Mucosa of descending colon (tissue), 3 donors: ENCODE results near the gene COPE. TPM values are rescaled to one million over a fixed set of nuclear protein-coding genes. Genes with fewer than 3 reads are reported as not detected.

Source experiments
- ATAC-seq: fragments of 200-7000 bp; cut with Tn5 transposase; one replicate; pipeline ENCODE4 v1.9.1; 2020; ENCODE audit warnings: mild to moderate bottlenecking, moderate library complexity
- DNase-seq, 3 donors: peaks; one replicate each; pipeline ENCODE4 v3.0.0-alpha.2; 2020
- H3K36me3 ChIP-seq: fragments of 200-600 bp; one replicate; pipeline ENCODE4 v1.8.0; 2021; ENCODE audit warnings: low read depth, mild to moderate bottlenecking
- H3K4me1 ChIP-seq: fragments of 200-600 bp; one replicate; pipeline ENCODE4 v1.8.0; 2021; ENCODE audit warnings: low read depth, mild to moderate bottlenecking
- H3K4me3 ChIP-seq: fragments of 200-600 bp; one replicate; pipeline ENCODE4 v1.8.0; 2021; ENCODE audit warnings: mild to moderate bottlenecking
- H3K9me3 ChIP-seq: fragments of 200-600 bp; one replicate; pipeline ENCODE4 v1.8.0; 2021; ENCODE audit warnings: mild to moderate bottlenecking
- intact Hi-C, 2 donors: fragments of 100-400 bp; cut with DNase I in 1 of 2; cut with micrococcal nuclease in 1 of 2; formaldehyde crosslinking; loops; one replicate each; pipeline versions ENCODE4 v1.11.0 to v1.11.1; 2022; cut with DNase I, micrococcal nuclease
- total RNA-seq, 3 donors: library from RNA; stranded (reverse); fragmentation: NEBNext Ultra II Directional in 2 of 3; extraction: Animal tissue kit (Norgen Biotek cat#: 25700) in 2 of 3; gene quantifications; one replicate each; pipeline versions ENCODE4 v1.2.1 to v1.2.4, GENCODE V29; 2021 to 2023
- TF ChIP-seq, protein P1 (sequence below): fragments of 200-600 bp; IDR thresholded peaks from one replicate; pipeline ENCODE4 v1.8.0; 2022; ENCODE audit warnings: antibody characterized with exemption, mild to moderate bottlenecking
- donor health status: DM: no; HTN: no; CAD: no; lungs with moderate emphysema.
- donor health status: DM: no; HTN: no; CAD: no.
- donor health status: DM: no; HTN: yes; CAD: no.

Gene COPE
- total RNA-seq, 3 donors from 2014 or later = 119 to 227 (median 176) TPM

DNA sequence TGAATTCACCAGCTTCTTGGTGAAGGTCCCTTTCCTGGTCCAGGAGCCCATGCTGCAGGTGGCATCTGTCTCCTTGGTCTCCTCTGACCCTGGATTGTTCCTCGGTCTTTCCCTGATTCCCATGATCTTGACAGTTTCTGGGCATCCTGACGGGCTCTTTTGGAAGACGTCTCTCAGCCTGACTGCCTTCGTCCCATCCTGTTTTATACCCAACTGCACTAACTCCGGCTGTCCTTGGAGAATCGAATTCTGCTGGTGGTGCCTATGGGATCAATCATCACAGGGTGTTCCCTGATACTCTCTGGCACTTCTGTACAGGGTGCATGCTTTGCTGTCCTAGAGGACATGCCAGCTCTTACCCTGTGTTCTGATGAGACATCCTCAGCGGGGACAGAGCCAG is 42.3 kb downstream of the COPE start:
- TF ChIP-seq, protein P1, sequence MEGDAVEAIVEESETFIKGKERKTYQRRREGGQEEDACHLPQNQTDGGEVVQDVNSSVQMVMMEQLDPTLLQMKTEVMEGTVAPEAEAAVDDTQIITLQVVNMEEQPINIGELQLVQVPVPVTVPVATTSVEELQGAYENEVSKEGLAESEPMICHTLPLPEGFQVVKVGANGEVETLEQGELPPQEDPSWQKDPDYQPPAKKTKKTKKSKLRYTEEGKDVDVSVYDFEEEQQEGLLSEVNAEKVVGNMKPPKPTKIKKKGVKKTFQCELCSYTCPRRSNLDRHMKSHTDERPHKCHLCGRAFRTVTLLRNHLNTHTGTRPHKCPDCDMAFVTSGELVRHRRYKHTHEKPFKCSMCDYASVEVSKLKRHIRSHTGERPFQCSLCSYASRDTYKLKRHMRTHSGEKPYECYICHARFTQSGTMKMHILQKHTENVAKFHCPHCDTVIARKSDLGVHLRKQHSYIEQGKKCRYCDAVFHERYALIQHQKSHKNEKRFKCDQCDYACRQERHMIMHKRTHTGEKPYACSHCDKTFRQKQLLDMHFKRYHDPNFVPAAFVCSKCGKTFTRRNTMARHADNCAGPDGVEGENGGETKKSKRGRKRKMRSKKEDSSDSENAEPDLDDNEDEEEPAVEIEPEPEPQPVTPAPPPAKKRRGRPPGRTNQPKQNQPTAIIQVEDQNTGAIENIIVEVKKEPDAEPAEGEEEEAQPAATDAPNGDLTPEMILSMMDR = no peak
- intact Hi-C loops = no loop called here
- Histone ChIP-seq H3K9me3 (no peaks in the 10 kb centered on the region), H3K36me3 (no peaks in the 10 kb centered on the region), H3K4me3 (no peak overlapping the region), H3K4me1 (peaks cover 4% of the 10 kb centered on the region)
- DNase-seq = no peak
- no peak for ATAC-seq

DNA sequence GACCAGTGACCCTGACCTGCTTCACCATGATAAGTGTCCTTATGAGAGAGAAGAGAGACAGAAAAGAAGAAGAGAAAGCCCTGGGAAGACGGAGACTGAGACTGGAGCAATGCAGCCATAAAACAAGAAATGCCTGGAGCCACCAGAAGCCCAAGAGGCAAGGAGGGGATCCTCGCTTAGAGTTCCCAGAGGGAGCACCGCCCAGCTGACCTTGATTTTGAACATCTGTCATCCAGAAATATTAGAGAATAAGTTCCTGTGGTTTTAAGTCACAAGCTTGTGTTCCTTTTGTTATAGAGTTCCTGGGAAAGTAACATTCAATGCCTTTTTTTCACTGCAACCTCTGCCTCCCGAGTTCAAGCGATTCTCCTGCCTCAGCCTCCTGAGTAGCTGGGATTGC is 43.5 kb downstream of the COPE start:
- DNase-seq (no peak), ATAC-seq (no peak)
- TF ChIP-seq, protein P1 = no peak
- Histone ChIP-seq H3K4me3 (no peak overlapping the region), H3K36me3 (no peaks in the 10 kb centered on the region), H3K4me1 (peaks cover 4% of the 10 kb centered on the region), H3K9me3 (no peaks in the 10 kb centered on the region)
- intact Hi-C loops = no loop called here

DNA sequence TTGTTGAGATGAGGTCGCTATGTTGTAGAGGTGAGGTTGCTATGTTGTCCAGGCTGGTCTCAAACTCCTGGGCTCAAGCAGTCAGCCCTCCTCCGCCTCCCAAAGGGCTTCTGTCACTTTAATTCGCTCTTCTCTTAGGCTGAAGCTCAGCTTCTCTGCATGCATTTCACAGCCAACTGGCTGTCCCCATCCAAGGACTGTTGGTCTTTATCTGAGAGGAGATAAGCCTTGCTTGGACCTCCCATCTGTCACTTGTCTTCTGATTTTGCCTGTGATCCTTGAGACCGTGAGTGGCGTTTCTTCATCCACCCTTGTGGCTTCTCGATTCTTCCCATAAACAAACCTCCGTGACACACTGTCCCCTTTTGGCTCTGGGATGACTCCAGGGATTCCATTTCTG is 47.6 kb downstream of the COPE start:
- DNase-seq = no peak
- TF ChIP-seq, protein P1 = no peak
- no peak for ATAC-seq
- Histone ChIP-seq H3K4me3 (no peak overlapping the region), H3K36me3 (peaks cover 6% of the 10 kb centered on the region), H3K9me3 (no peaks in the 10 kb centered on the region), H3K4me1 (peaks cover 4% of the 10 kb centered on the region)
- intact Hi-C loops = no loop called here

DNA sequence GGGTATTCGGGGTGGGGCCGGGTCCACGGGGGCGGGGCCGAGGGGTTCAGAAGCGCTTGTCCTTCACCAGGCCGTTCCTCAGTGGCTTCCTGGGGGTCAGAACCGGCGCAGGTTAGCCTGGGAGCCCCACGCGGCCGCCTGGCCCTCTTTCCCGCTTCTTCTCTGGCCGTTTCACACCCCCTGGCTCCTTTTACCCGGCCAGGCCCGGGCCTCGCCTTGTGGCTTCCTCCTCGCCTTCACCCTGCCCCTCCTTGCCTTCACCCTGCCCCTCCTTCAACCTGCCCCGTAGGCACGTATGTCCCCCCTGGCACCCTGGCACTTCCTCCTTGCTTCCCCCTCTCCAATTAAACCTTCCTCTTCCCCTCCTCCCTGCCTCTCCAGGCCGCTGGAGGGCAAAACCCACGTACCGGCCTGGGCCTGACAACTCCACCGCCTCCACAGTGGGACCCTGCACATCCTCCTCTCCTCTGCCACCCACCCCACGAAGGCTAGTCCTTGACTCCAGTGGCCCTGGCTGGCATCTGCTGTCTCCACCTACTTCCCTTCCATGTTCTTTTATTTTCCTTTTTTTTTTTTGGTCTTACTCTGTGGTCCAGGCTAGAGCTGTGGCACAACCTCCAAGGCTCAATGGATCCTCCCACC is 48.5 kb downstream of the COPE start:
- ATAC-seq (no peak), DNase-seq (no peak)
- no peak overlapping the region for H3K4me3 ChIP-seq
- H3K36me3 ChIP-seq = peaks cover 10% of the 10 kb centered on the region
- TF ChIP-seq, protein P1 = no peak
- H3K4me1 ChIP-seq = peaks cover 4% of the 10 kb centered on the region
- intact Hi-C loops = no loop called here
- H3K9me3 ChIP-seq = no peaks in the 10 kb centered on the region

DNA sequence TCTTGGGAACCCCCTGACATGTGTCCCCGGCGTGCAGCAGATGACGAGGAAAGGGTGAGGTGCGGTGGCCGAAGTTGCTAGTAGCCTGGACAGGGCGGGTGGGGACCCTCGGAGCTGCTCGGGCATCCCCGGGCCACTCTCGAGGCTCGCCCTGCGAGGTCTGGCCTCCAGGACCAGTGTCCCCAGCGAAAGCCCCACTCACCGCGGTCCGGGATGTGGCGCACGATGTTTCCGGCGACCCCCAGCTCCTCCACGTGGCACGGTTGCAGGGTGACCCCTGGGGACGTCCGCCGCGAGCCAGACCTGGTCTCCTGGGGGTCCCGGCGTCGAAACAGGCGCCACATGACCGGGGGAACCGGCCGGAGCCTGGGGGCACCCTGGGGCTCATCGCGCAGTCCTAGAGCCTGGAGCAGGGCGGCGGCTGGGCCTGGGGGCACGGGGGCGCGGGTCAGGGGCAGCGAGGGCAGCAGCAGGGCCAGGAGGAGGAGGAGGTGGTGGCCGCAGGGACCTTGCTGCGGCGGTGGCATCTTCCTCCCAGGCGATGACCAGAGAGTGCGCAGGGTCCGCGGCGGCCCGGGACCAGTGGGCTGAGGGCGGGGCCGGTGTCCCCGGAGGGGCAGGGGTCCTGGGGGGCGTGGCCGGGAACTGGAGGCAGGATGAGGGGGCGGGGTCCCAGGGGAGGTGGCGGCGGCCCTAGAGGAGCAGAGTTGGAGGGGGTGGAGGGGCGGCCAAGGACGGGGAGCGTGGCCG is 49.2 kb downstream of the COPE start:
- ATAC-seq (no peak), DNase-seq (no peak)
- H3K4me3 ChIP-seq = no peak overlapping the region
- TF ChIP-seq, protein P1 = no peak
- intact Hi-C loops = no loop called here
- H3K9me3 ChIP-seq = no peaks in the 10 kb centered on the region
- H3K4me1 ChIP-seq = peaks cover 4% of the 10 kb centered on the region
- H3K36me3 ChIP-seq = peaks cover 10% of the 10 kb centered on the region
